NCI-H2081 (cell line): ENCODE results near the gene AQP2.
"Not testable (repeated sequence)": the region's sequence is repeated elsewhere in the genome, so short reads cannot be mapped to it uniquely, and the experiment has no call there.

Experiments used
- DNase-seq, 2 experiments: peaks; one replicate each; lab custom pipeline; 2025; lab: John Stamatoyannopoulos, UW

AQP2 gene

GRCh38 chr12:49987625-49988303, 37.2 kb downstream of the AQP2 start:
- peak; percentile 52 to 62 for DNase-seq

GRCh38 chr12:49989400-49989799, 38.9 kb downstream of the AQP2 start:
- not testable (repeated sequence) for DNase-seq

GRCh38 chr12:49990273-49990672, 39.7 kb downstream of the AQP2 start:
- DNase-seq = no peak

- DNase-seq = no peak
Observed at GRCh38 chr12:49998453-49998852, 47.9 kb downstream of the AQP2 start.

GRCh38 chr12:50003595-50003994, 53.1 kb downstream of the AQP2 start:
- no peak for DNase-seq

GRCh38 chr12:50004696-50005095, 54.2 kb downstream of the AQP2 start:
- DNase-seq = no peak

- no peak for DNase-seq
Observed at GRCh38 chr12:50005175-50005574, 54.6 kb downstream of the AQP2 start.

- no peak for DNase-seq
Observed at GRCh38 chr12:50006280-50006679, 55.7 kb downstream of the AQP2 start.

GRCh38 chr12:50006754-50007442, 56.4 kb downstream of the AQP2 start:
- peak in 1 of 2 experiments; percentile 28 for DNase-seq
